CD4-positive, alpha-beta T cell treated with Interleukin-2 at 100 ng/mL for 4 hours (primary cell): ENCODE results near the gene UTP15.

Experiments
- DNase-seq: peaks from one replicate; pipeline ENCODE4 v3.0.0-alpha.2; 2020; ENCODE audit warnings: low spot score

The UTP15 gene

GRCh38 chr5:73623901-73624404 lies 58.4 kb downstream of the UTP15 start:
- no peak for DNase-seq

GRCh38 chr5:73624888-73625287 lies 59.3 kb downstream of the UTP15 start:
- DNase-seq: no peak

GRCh38 chr5:73625372-73625943 lies 59.9 kb downstream of the UTP15 start:
- DNase-seq: no peak

GRCh38 chr5:73625944-73626811 lies 60.6 kb downstream of the UTP15 start, which contains the start of gene ARHGEF28:
TSS of gene ARHGEF28 (plus strand) at chr5:73626196. CDS start at chr5:73684852, 58,656 bp downstream.
- DNase-seq: peak; percentile 5

- DNase-seq: no peak
Measured at GRCh38 chr5:73626814-73627313, 61.3 kb downstream of the UTP15 start.

GRCh38 chr5:73629456-73629855 lies 63.9 kb downstream of the UTP15 start:
- no peak for DNase-seq

GRCh38 chr5:73630765-73631164 lies 65.2 kb downstream of the UTP15 start:
- DNase-seq: no peak

- DNase-seq: no peak
Measured at GRCh38 chr5:73631500-73631899, 66.0 kb downstream of the UTP15 start.
